GM12878 (cell line): ENCODE results near the gene JUND. TPM values are rescaled to one million over a fixed set of nuclear protein-coding genes. Genes with fewer than 3 reads are reported as not detected.

Experiments used
- CREB1 ChIP-seq: IDR thresholded peaks from 2 replicates; pipeline ENCODE4 v1.6.1; 2012; ENCODE audit warnings: low read depth, mild to moderate bottlenecking, inconsistent platforms
- FOXM1 ChIP-seq: IDR thresholded peaks from 2 replicates; pipeline ENCODE4 v1.6.1; 2012; ENCODE audit warnings: low read depth, mild to moderate bottlenecking, inconsistent platforms, low read length, moderate library complexity
- GABPA ChIP-seq: IDR thresholded peaks from 2 replicates; pipeline ENCODE4 v1.6.1; 2014; ENCODE audit warnings: antibody characterized with exemption, low read depth, mild to moderate bottlenecking, inconsistent platforms
- KAT2A ChIP-seq: conservative IDR thresholded peaks from 2 replicates; pipeline ENCODE4 v1.6.1; 2011; ENCODE audit warnings: low read depth, low read length; ENCODE audit not compliant: control insufficient read depth
- LARP7 ChIP-seq: fragments of 450-650 bp; IDR thresholded peaks from 2 replicates; pipeline ENCODE4 v1.6.1; 2017; ENCODE audit warnings: mild to moderate bottlenecking
- MEF2A ChIP-seq: IDR thresholded peaks from 2 replicates; pipeline ENCODE4 v1.6.1; 2011; ENCODE audit warnings: low read depth, mild to moderate bottlenecking, low read length, moderate library complexity; ENCODE audit not compliant: insufficient read depth
- MTA2 ChIP-seq: fragments of 450-650 bp; IDR thresholded peaks from 2 replicates; pipeline ENCODE4 v1.6.1; 2016; ENCODE audit warnings: low read depth, mild to moderate bottlenecking, moderate library complexity
- NFYA ChIP-seq: IDR thresholded peaks from 2 replicates; pipeline ENCODE4 v1.6.1; 2011; ENCODE audit warnings: low read depth, mild to moderate bottlenecking, low read length, improper control_type of control experiment, borderline replicate concordance
- NR2F1 ChIP-seq: fragments of 450-650 bp; conservative IDR thresholded peaks from 2 replicates; pipeline ENCODE4 v1.6.1; 2017; ENCODE audit warnings: mild to moderate bottlenecking
- PML ChIP-seq: IDR thresholded peaks from 2 replicates; pipeline ENCODE4 v1.6.1; 2012; ENCODE audit warnings: low read length, inconsistent platforms
- RBBP5 ChIP-seq: fragments of 200-600 bp; sonication (generic); conservative IDR thresholded peaks from 2 replicates; pipeline ENCODE4 v1.6.1; 2016
- STAT3 ChIP-seq: IDR thresholded peaks from 2 replicates; pipeline ENCODE4 v1.6.1; 2011; ENCODE audit warnings: low read depth, low read length, improper control_type of control experiment
- SUPT20H ChIP-seq: IDR thresholded peaks from 2 replicates; pipeline ENCODE4 v1.6.1; 2011; ENCODE audit warnings: low read depth, mild to moderate bottlenecking, low read length, moderate library complexity, borderline replicate concordance; ENCODE audit not compliant: control insufficient read depth
- ZNF384 ChIP-seq: IDR thresholded peaks from 2 replicates; pipeline ENCODE4 v1.6.1; 2012; ENCODE audit warnings: low read depth, mild to moderate bottlenecking, low read length, improper control_type of control experiment, borderline replicate concordance
- ZSCAN29 ChIP-seq: fragments of 450-650 bp; IDR thresholded peaks from 2 replicates; pipeline ENCODE4 v1.6.1; 2017; ENCODE audit warnings: mild to moderate bottlenecking, moderate library complexity
- polyA plus RNA-seq, 11 experiments: library from polyadenylated mRNA; depleted of rRNA in 4 of 11; unstranded in 6 of 11; stranded (reverse) in 5 of 11; fragments of >200 nt; fragmentation: Nextera tagmentation in 4 of 11; fragmentation: Illumina TruSeq in 1 of 11; extraction: Ambion mirVana in 4 of 11; extraction: Trizol in 1 of 11; gene quantifications; 1 replicate in 1 of 11; 2 replicates in 10 of 11; pipeline versions ENCODE4 v1.2.1 to v1.2.3, GENCODE V29; 2011 to 2016; ENCODE audit warnings: inconsistent platforms in 2 of 11, missing spikeins in 2 of 11, low read depth in 1 of 11
- total RNA-seq, 4 experiments: library from RNA; depleted of rRNA in 3 of 4; stranded (reverse); fragments of >200 nt in 3 of 4; fragmentation: Illumina TruSeq in 1 of 4; extraction: Trizol in 1 of 4; gene quantifications; 2 replicates each; pipeline versions ENCODE4 v1.2.1 to v1.2.3, GENCODE V29; 2013 to 2021
- TF ChIP-seq, protein P1 (sequence below): fragments of 450-650 bp; formaldehyde crosslinking; IDR thresholded peaks from 2 replicates; pipeline ENCODE4 v1.4.0; 2020; ENCODE audit warnings: mild to moderate bottlenecking, moderate library complexity
- TF ChIP-seq, protein P2 (sequence below): IDR thresholded peaks from 2 replicates; pipeline ENCODE4 v1.6.1; 2011; ENCODE audit warnings: borderline replicate concordance, low read depth, mild to moderate bottlenecking, moderate library complexity, low read length; ENCODE audit not compliant: insufficient read depth, poor library complexity, severe bottlenecking
- TF ChIP-seq, protein P3 (sequence below): fragments of 450-650 bp; IDR thresholded peaks from 2 replicates; pipeline ENCODE4 v1.6.1; 2017; ENCODE audit warnings: low read depth, mild to moderate bottlenecking, moderate library complexity
- TF ChIP-seq, protein P4 (sequence below): fragments of 450-650 bp; formaldehyde crosslinking; IDR thresholded peaks from 2 replicates; pipeline ENCODE4 v1.5.0; 2022; ENCODE audit warnings: mild to moderate bottlenecking, missing genetic modification characterization

JUND gene
- total and polyA plus RNA-seq, 10 of the 15 experiments (the other 5 are each of a cell fraction or from before 2014, with no cell fraction given), result 7.4 to 164 (median 18.8) TPM

DNA sequence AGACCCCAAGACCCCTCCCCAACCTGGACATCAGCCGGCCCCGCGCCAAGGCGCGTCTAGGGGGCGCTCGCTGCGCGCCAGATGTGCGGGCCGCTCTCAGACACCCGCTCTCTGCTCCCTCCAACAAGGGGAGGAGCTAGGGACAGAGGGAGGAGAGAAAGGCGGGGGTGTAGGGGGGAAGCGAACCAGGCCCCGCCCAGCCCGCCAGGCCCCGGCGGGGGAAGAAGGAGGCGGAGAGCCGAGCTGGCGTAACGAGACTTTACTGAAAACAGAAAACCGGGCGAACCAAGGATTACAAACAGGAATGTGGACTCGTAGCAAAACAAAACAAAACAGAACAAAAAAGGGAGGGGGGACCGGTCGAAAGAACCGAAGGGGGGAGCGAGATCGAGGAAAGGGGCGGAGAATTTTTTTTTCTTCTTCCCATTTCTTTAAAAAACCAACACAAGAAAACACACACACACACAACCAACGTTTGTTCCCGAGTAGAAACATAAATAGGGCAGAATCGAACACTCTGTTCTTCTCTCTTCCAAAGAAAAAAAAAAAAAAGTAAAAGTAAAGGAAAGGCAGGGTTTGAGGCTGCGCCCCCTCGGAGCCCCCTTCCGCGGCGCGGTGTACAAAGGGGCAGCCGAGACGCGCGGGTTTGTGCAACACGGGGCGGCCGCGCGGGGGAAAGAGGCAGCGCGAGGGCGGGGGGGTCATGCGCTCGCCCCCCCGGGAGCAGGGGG lies 1.7 kb downstream of the JUND start (continued):
- TF ChIP-seq, protein P1, sequence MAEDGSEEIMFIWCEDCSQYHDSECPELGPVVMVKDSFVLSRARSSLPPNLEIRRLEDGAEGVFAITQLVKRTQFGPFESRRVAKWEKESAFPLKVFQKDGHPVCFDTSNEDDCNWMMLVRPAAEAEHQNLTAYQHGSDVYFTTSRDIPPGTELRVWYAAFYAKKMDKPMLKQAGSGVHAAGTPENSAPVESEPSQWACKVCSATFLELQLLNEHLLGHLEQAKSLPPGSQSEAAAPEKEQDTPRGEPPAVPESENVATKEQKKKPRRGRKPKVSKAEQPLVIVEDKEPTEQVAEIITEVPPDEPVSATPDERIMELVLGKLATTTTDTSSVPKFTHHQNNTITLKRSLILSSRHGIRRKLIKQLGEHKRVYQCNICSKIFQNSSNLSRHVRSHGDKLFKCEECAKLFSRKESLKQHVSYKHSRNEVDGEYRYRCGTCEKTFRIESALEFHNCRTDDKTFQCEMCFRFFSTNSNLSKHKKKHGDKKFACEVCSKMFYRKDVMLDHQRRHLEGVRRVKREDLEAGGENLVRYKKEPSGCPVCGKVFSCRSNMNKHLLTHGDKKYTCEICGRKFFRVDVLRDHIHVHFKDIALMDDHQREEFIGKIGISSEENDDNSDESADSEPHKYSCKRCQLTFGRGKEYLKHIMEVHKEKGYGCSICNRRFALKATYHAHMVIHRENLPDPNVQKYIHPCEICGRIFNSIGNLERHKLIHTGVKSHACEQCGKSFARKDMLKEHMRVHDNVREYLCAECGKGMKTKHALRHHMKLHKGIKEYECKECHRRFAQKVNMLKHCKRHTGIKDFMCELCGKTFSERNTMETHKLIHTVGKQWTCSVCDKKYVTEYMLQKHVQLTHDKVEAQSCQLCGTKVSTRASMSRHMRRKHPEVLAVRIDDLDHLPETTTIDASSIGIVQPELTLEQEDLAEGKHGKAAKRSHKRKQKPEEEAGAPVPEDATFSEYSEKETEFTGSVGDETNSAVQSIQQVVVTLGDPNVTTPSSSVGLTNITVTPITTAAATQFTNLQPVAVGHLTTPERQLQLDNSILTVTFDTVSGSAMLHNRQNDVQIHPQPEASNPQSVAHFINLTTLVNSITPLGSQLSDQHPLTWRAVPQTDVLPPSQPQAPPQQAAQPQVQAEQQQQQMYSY (CRISPR knock-in tag), result no peak
- TF ChIP-seq GABPA (no peak), SUPT20H (no peak), KAT2A (no peak), RBBP5 (no peak), CREB1 (no peak; the same call in 1 of the 2 replicates), LARP7 (no peak), NR2F1 (peak; percentile 32; the same call in 1 of the 2 replicates), FOXM1 (peak; percentile 59; the same call in 1 of the 2 replicates), MTA2 (no peak), ZNF384 (no peak), MEF2A (0 out of 2 replicates have a peak, but pooled peaks have one; percentile 36), NFYA (no peak), PML (peak; percentile 60), STAT3 (no peak), ZSCAN29 (no peak)
- TF ChIP-seq, protein P2, sequence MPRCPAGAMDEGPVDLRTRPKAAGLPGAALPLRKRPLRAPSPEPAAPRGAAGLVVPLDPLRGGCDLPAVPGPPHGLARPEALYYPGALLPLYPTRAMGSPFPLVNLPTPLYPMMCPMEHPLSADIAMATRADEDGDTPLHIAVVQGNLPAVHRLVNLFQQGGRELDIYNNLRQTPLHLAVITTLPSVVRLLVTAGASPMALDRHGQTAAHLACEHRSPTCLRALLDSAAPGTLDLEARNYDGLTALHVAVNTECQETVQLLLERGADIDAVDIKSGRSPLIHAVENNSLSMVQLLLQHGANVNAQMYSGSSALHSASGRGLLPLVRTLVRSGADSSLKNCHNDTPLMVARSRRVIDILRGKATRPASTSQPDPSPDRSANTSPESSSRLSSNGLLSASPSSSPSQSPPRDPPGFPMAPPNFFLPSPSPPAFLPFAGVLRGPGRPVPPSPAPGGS, result peak; percentile 22
- TF ChIP-seq, protein P3, sequence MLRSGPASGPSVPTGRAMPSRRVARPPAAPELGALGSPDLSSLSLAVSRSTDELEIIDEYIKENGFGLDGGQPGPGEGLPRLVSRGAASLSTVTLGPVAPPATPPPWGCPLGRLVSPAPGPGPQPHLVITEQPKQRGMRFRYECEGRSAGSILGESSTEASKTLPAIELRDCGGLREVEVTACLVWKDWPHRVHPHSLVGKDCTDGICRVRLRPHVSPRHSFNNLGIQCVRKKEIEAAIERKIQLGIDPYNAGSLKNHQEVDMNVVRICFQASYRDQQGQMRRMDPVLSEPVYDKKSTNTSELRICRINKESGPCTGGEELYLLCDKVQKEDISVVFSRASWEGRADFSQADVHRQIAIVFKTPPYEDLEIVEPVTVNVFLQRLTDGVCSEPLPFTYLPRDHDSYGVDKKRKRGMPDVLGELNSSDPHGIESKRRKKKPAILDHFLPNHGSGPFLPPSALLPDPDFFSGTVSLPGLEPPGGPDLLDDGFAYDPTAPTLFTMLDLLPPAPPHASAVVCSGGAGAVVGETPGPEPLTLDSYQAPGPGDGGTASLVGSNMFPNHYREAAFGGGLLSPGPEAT, result peak; percentile 71
- TF ChIP-seq, protein P4, sequence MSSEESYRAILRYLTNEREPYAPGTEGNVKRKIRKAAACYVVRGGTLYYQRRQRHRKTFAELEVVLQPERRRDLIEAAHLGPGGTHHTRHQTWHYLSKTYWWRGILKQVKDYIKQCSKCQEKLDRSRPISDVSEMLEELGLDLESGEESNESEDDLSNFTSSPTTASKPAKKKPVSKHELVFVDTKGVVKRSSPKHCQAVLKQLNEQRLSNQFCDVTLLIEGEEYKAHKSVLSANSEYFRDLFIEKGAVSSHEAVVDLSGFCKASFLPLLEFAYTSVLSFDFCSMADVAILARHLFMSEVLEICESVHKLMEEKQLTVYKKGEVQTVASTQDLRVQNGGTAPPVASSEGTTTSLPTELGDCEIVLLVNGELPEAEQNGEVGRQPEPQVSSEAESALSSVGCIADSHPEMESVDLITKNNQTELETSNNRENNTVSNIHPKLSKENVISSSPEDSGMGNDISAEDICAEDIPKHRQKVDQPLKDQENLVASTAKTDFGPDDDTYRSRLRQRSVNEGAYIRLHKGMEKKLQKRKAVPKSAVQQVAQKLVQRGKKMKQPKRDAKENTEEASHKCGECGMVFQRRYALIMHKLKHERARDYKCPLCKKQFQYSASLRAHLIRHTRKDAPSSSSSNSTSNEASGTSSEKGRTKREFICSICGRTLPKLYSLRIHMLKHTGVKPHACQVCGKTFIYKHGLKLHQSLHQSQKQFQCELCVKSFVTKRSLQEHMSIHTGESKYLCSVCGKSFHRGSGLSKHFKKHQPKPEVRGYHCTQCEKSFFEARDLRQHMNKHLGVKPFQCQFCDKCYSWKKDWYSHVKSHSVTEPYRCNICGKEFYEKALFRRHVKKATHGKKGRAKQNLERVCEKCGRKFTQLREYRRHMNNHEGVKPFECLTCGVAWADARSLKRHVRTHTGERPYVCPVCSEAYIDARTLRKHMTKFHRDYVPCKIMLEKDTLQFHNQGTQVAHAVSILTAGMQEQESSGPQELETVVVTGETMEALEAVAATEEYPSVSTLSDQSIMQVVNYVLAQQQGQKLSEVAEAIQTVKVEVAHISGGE (CRISPR knock-in tag), result no peak
